ENCODE results near the gene RGL3. TPM values are rescaled to one million over a fixed set of nuclear protein-coding genes. Genes with fewer than 3 reads are reported as not detected.

The RGL3 gene
- total RNA-seq, 2 experiments from 2014 or later: not detected

- no peak overlapping the region for H3K4me3 Mint-ChIP-seq
- ATAC-seq (ENCODE audit: poor library complexity) (peak; percentile 46), DNase-seq (peak in 5 of 14 experiments; percentile 13 to 54 (median 21))
- peaks cover 15% of the 10 kb centered on the region for H3K36me3 Mint-ChIP-seq (ENCODE audit: low read depth)
- H3K27ac Mint-ChIP-seq: no peak overlapping the region
- Histone ChIP-seq H3K27ac (ENCODE audit: low read depth in 1 of 2, low read length in 2 of 2) (no peak overlapping the region), H3K36me3 (ENCODE audit: insufficient read depth, low read length) (peaks cover 13% of the 10 kb centered on the region), H3K27me3 (ENCODE audit: control insufficient read depth in 1 of 2, insufficient read depth in 2 of 2, low read length in 2 of 2) (no peaks in the 10 kb centered on the region), H3K4me1 (ENCODE audit: insufficient read depth, low read length) (no peaks in the 10 kb centered on the region), H3K4me3 (ENCODE audit: low read length) (no peak overlapping the region), H3K9me3 (ENCODE audit: control insufficient read depth in 1 of 2, insufficient read depth in 1 of 2, low read length in 2 of 2) (no peaks in the 10 kb centered on the region)
- POLR2A ChIA-PET: no interaction called here
- peaks cover 11% of the 10 kb centered on the region for H3K27me3 Mint-ChIP-seq
- CTCF ChIA-PET: interaction anchor here (1.1 kb wide), 1 partner anchor 29 kb away, joined by 3 read pairs; no protein-coding TSS in a partner anchor
- no peaks in the 10 kb centered on the region for H3K9me3 Mint-ChIP-seq
- intact Hi-C loops (cut with DNase I, micrococcal nuclease): no loop called here
- H3K4me1 Mint-ChIP-seq (ENCODE audit: low read depth): no peaks in the 10 kb centered on the region
- TF ChIP-seq CTCF (IDR thresholded peaks at IDR 0.05): peak; percentile 13
These were observed 34.6 kb upstream of the RGL3 start for GRCh38 chr19:11453468-11454341.

- Histone ChIP-seq H3K4me3 (ENCODE audit: low read length) (no peak overlapping the region), H3K36me3 (ENCODE audit: insufficient read depth, low read length) (peaks cover 21% of the 10 kb centered on the region), H3K9me3 (ENCODE audit: control insufficient read depth in 1 of 2, insufficient read depth in 1 of 2, low read length in 2 of 2) (no peaks in the 10 kb centered on the region), H3K27ac (ENCODE audit: low read depth in 1 of 2, low read length in 2 of 2) (no peak overlapping the region), H3K27me3 (ENCODE audit: control insufficient read depth in 1 of 2, insufficient read depth in 2 of 2, low read length in 2 of 2) (no peaks in the 10 kb centered on the region), H3K4me1 (ENCODE audit: insufficient read depth, low read length) (no peaks in the 10 kb centered on the region)
- no peak overlapping the region for H3K4me3 Mint-ChIP-seq
- peaks cover 15% of the 10 kb centered on the region for H3K36me3 Mint-ChIP-seq (ENCODE audit: low read depth)
- no peaks in the 10 kb centered on the region for H3K4me1 Mint-ChIP-seq (ENCODE audit: low read depth)
- no peak for TF ChIP-seq CTCF (IDR thresholded peaks at IDR 0.05)
- no peaks in the 10 kb centered on the region for H3K9me3 Mint-ChIP-seq
- ChIA-PET CTCF (interaction anchor here (0.7 kb wide), 1 partner anchor 159 kb away, joined by 4 read pairs; no protein-coding TSS in a partner anchor), POLR2A (interaction anchor here (0.5 kb wide), 1 partner anchor 1634 kb away, joined by 3 read pairs; the partner anchor contains the start of gene FBXL12)
- peaks cover 3% of the 10 kb centered on the region for H3K27me3 Mint-ChIP-seq
- ATAC-seq (ENCODE audit: poor library complexity) (no peak), DNase-seq (no peak)
- H3K27ac Mint-ChIP-seq: no peak overlapping the region
- intact Hi-C loops (cut with DNase I, micrococcal nuclease): no loop called here
These were observed 33.7 kb upstream of the RGL3 start for GRCh38 chr19:11452620-11453310.

DNA sequence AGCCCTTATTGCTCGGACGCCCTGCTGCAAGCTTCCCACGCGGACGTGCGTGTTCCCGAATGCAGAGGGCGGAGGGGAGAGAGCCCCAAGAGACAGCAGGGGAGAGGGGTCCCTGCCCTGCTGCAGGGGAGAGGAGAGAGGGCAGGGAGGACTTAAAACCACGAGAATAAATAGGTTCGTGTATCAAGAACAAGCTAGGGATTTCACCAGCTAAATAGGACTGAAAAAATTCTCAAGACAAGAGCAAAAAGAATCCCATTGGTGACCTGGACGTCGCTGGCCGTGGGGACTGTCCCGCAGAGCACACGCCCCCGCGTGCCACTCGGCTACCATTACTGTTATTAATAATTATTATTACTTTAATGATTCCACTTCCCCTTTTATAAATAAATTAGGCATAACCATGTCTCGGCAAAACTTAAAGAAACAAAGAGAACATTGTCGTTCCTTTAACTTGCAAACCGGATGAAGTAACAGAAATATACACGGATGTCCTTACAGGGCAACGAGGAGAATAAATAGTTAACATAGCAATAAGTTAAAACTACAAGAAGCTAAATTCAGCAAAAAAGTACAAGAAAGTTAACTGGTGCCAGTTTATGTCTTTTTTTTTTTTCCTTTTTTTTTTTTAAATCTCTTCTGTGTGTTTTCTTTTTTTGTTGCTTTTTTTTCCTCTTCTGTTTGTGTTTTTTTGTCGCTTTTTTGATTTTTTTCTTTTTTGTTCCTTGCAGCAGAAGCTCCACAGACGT lies 32.9 kb upstream of the RGL3 start:
- intact Hi-C loops (cut with DNase I, micrococcal nuclease): no loop called here
- no peak overlapping the region for H3K4me3 Mint-ChIP-seq
- H3K27ac Mint-ChIP-seq: no peak overlapping the region
- Histone ChIP-seq H3K4me3 (ENCODE audit: low read length) (no peak overlapping the region), H3K27ac (ENCODE audit: low read depth in 1 of 2, low read length in 2 of 2) (no peak overlapping the region), H3K36me3 (ENCODE audit: insufficient read depth, low read length) (peaks cover 28% of the 10 kb centered on the region), H3K27me3 (ENCODE audit: control insufficient read depth in 1 of 2, insufficient read depth in 2 of 2, low read length in 2 of 2) (no peaks in the 10 kb centered on the region), H3K4me1 (ENCODE audit: insufficient read depth, low read length) (no peaks in the 10 kb centered on the region), H3K9me3 (ENCODE audit: control insufficient read depth in 1 of 2, insufficient read depth in 1 of 2, low read length in 2 of 2) (no peaks in the 10 kb centered on the region)
- TF ChIP-seq CTCF (IDR thresholded peaks at IDR 0.05): no peak
- no peak for DNase-seq
- peaks cover 15% of the 10 kb centered on the region for H3K36me3 Mint-ChIP-seq (ENCODE audit: low read depth)
- H3K4me1 Mint-ChIP-seq (ENCODE audit: low read depth): no peaks in the 10 kb centered on the region
- H3K9me3 Mint-ChIP-seq: no peaks in the 10 kb centered on the region
- ChIA-PET POLR2A (interaction anchor here (0.5 to 1.0 kb wide), 2 partner anchors 30 to 1633 kb away, joined by 3 read pairs; partner anchors contain the start of gene FBXL12), CTCF (interaction anchor here (0.7 kb wide), 1 partner anchor 158 kb away, joined by 4 read pairs; no protein-coding TSS in a partner anchor)
- no peak for ATAC-seq (ENCODE audit: poor library complexity)
- no peaks in the 10 kb centered on the region for H3K27me3 Mint-ChIP-seq
